ENCODE results near the gene DACH1. TPM values are rescaled to one million over a fixed set of nuclear protein-coding genes. Genes with fewer than 3 reads are reported as not detected.

Gene DACH1
- total and polyA plus RNA-seq, 2 donors (not counting 3 experiments of a cell fraction or from before 2014, with no cell fraction given) = 8.6 to 28.3 TPM

GRCh38 chr13:71638751-71639150 is 228.3 kb downstream of the DACH1 start:
- Histone ChIP-seq H3K9me1 (replicated peaks; ENCODE audit: control insufficient read depth, extremely low read depth, insufficient read depth, low read length) (no peaks in the 10 kb centered on the region), H3K27ac (ENCODE audit: insufficient read depth, low read depth, low read length) (no peak overlapping the region), H3K9ac (replicated peaks; ENCODE audit: extremely low read depth, insufficient read depth, low read length) (no peak overlapping the region), H4K20me1 (replicated peaks; ENCODE audit: control insufficient read depth, extremely low read depth, insufficient read depth, low read length) (no peaks in the 10 kb centered on the region), H3K79me2 (ENCODE audit: control insufficient read depth, insufficient read depth, low read length) (no peaks in the 10 kb centered on the region), H3K9me3 (replicated peaks; ENCODE audit: control insufficient read depth, insufficient read depth, low read length) (no peaks in the 10 kb centered on the region), H3K36me3 (ENCODE audit: control insufficient read depth in 2 of 2, extremely low read depth in 1 of 2, insufficient read depth in 2 of 2, low read length in 2 of 2) (no peaks in the 10 kb centered on the region), H3K4me3 (replicated peaks in 1 of 3; ENCODE audit: insufficient read depth in 1 of 3, low read depth in 1 of 3, low read length in 3 of 3) (no peak overlapping the region), H2AFZ (ENCODE audit: low read depth, low read length) (no peak overlapping the region), H3K27me3 (ENCODE audit: control insufficient read depth in 2 of 2, insufficient read depth in 2 of 2, low read length in 2 of 2) (no peaks in the 10 kb centered on the region), H3K4me2 (ENCODE audit: insufficient read depth, low read length) (no peak overlapping the region), H3K4me1 (ENCODE audit: control insufficient read depth, extremely low read depth, insufficient read depth, low read length) (peaks cover 9% of the 10 kb centered on the region)
- ChIA-PET POLR2A (no interaction called here), CTCF (interaction anchor here (1.5 kb wide), 1 partner anchor 9 kb away, joined by 3 read pairs; no protein-coding TSS in a partner anchor)
- BruUV-seq (replicated peaks) = no TSS peak
- DNase-seq (ENCODE audit: low read depth, low spot score) (no peak), FAIRE-seq (no peak)
- TF ChIP-seq GATA2 (IDR thresholded peaks at IDR 0.05; ENCODE audit: insufficient read depth, insufficient read length, low read depth, low read length) (no peak), EZH2 (IDR thresholded peaks at IDR 0.05; ENCODE audit: borderline replicate concordance, low read depth, low read length, severe bottlenecking) (no peak), POLR2AphosphoS5 (IDR thresholded peaks at IDR 0.05; ENCODE audit: insufficient read depth, low read depth, low read length) (no peak)
- intact Hi-C loops (cut with micrococcal nuclease) (no loop called here), dilution Hi-C loops (cut with MboI; ENCODE audit: extremely low pct_ligation_motif_present, low sequenced_read_pairs) (no loop called here)

GRCh38 chr13:71634602-71635443 is 232.2 kb downstream of the DACH1 start:
- Histone ChIP-seq H3K9me1 (replicated peaks; ENCODE audit: control insufficient read depth, extremely low read depth, insufficient read depth, low read length) (no peaks in the 10 kb centered on the region), H2AFZ (ENCODE audit: low read depth, low read length) (no peak overlapping the region), H3K4me1 (ENCODE audit: control insufficient read depth, extremely low read depth, insufficient read depth, low read length) (peaks cover 27% of the 10 kb centered on the region), H3K4me3 (replicated peaks in 1 of 3; ENCODE audit: insufficient read depth in 1 of 3, low read depth in 1 of 3, low read length in 3 of 3) (no peak overlapping the region), H3K9ac (replicated peaks; ENCODE audit: extremely low read depth, insufficient read depth, low read length) (no peak overlapping the region), H3K9me3 (replicated peaks; ENCODE audit: control insufficient read depth, insufficient read depth, low read length) (no peaks in the 10 kb centered on the region), H3K27me3 (ENCODE audit: control insufficient read depth in 2 of 2, insufficient read depth in 2 of 2, low read length in 2 of 2) (no peaks in the 10 kb centered on the region), H3K36me3 (ENCODE audit: control insufficient read depth in 2 of 2, extremely low read depth in 1 of 2, insufficient read depth in 2 of 2, low read length in 2 of 2) (no peaks in the 10 kb centered on the region), H4K20me1 (replicated peaks; ENCODE audit: control insufficient read depth, extremely low read depth, insufficient read depth, low read length) (no peaks in the 10 kb centered on the region), H3K79me2 (ENCODE audit: control insufficient read depth, insufficient read depth, low read length) (no peaks in the 10 kb centered on the region), H3K27ac (ENCODE audit: insufficient read depth, low read depth, low read length) (no peak overlapping the region), H3K4me2 (ENCODE audit: insufficient read depth, low read length) (no peak overlapping the region)
- FAIRE-seq (no peak), DNase-seq (ENCODE audit: low read depth, low spot score) (no peak)
- no peak for TF ChIP-seq GATA2 (IDR thresholded peaks at IDR 0.05; ENCODE audit: insufficient read depth, insufficient read length, low read depth, low read length)
- TF ChIP-seq CTCF (IDR thresholded peaks at IDR 0.05; ENCODE audit: extremely low read depth in 1 of 2, insufficient read depth in 1 of 2, low read depth in 1 of 2, low read length in 2 of 2) = no peak
- TF ChIP-seq MAX (IDR thresholded peaks at IDR 0.05; ENCODE audit: insufficient read depth, insufficient read length) = no peak
- no peak for TF ChIP-seq POLR2AphosphoS5 (IDR thresholded peaks at IDR 0.05; ENCODE audit: insufficient read depth, low read depth, low read length)
- no peak for TF ChIP-seq MYC (IDR thresholded peaks at IDR 0.05; ENCODE audit: low read depth, low read length)
- TF ChIP-seq EZH2 (IDR thresholded peaks at IDR 0.05; ENCODE audit: borderline replicate concordance, low read depth, low read length, severe bottlenecking) = no peak
- no peak for TF ChIP-seq FOS (IDR thresholded peaks at IDR 0.05; ENCODE audit: borderline replicate concordance, insufficient read depth, low read length)
- no peak for TF ChIP-seq POLR2A (IDR thresholded peaks at IDR 0.05; ENCODE audit: low read depth, low read length)
- TF ChIP-seq JUN (IDR thresholded peaks at IDR 0.05; ENCODE audit: borderline replicate concordance, insufficient read depth, insufficient read length, low read depth) = no peak
- no TSS peak for BruUV-seq (replicated peaks)
- CTCF ChIA-PET = interaction anchor here (1.9 kb wide), 1 partner anchor 10 kb away, joined by 7 read pairs; no protein-coding TSS in a partner anchor
- POLR2A ChIA-PET = no interaction called here
- dilution Hi-C loops (cut with MboI; ENCODE audit: extremely low pct_ligation_motif_present, low sequenced_read_pairs) (no loop called here), intact Hi-C loops (cut with micrococcal nuclease) (no loop called here)

Data from endothelial cell of umbilical vein (primary cell).